Activated T-cell treated with anti-CD3 and anti-CD28 coated beads for 24 hours (primary cell): ENCODE data around the gene DEFB124.

Source experiments
- DNase-seq: peaks from one replicate; pipeline ENCODE4 v3.0.0-alpha.2; 2020; ENCODE audit warnings: low read depth

Gene DEFB124

DNA sequence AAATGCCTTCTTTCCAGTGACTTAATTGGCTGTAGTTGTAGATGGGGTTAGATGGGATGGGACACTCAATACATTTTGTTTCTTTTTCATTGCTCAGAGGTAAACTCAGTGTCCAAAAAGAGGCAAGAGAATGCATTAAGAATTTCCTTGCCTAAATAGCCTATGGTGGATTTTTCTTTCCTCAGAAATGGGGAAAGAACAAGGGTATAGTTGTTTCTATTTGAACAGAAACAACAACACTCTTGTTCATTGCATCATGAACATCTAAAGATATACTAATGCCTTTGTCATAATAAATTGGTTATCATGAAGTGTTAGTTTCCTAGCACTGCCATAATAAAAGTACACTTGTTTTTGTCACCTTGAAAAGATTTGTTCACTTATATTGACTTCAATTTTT, 49.1 kb downstream of the DEFB124 start:
- DNase-seq: no peak

DNA sequence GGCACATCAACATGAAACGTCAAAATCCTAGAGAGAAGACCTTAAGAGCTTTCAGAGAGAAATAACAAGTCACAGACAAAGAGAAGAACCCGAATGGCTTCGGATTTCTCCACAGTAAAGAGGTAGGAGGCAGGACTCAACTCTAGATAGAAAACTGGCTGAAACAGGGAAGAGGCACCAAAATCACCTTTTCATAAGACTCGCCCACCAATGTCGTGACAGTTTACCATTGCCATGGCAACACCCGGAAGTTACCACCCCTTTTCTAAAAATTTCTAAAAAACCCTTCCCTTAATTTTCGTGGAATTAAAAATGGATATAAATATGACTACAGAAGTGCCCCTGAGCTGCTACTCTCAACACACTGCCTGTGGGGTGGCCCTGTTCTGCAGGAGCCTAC, 56.6 kb downstream of the DEFB124 start:
- no peak for DNase-seq

DNA sequence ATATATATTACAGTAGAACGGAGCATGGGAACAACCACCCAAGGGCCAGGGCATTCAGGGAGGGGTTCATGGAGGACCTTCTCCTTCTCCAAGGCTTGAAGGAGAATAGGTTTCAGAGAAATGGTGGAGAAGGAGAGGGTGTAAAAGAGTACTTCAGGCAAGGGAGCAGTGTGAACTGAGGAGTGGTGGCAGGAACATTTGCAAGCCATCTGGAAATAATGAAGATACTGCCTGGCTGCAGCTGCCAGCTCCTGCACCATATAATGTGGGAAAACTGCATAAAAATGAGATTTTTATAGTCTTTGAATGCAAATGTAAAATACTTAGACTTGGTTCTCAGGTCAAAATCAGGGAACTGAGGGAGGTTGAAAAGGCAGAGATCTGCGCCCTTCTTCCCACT, 59.3 kb downstream of the DEFB124 start:
- DNase-seq: no peak
